Neural cell (in vitro differentiated cells): Measurements from ENCODE around the gene BCCIP.

Experiments
- CTCF ChIP-seq: fragments of 450-650 bp; IDR thresholded peaks from 2 replicates; pipeline ENCODE4 v1.5.1; 2014; ENCODE audit warnings: antibody characterized with exemption, mild to moderate bottlenecking, moderate library complexity; ENCODE audit not compliant: poor library complexity, severe bottlenecking
- EP300 ChIP-seq: fragments of 450-650 bp; conservative IDR thresholded peaks from 2 replicates; pipeline ENCODE4 v1.6.1; 2014; ENCODE audit warnings: antibody characterized with exemption, mild to moderate bottlenecking, moderate library complexity; ENCODE audit not compliant: poor library complexity, severe bottlenecking
- EZH2 ChIP-seq: fragments of 200-600, 300-800 bp; shearing (Covaris generic), sonication (generic); IDR thresholded peaks from 2 replicates; pipeline ENCODE4 v1.6.1; 2014; ENCODE audit warnings: antibody characterized with exemption, low read length, borderline replicate concordance, mild to moderate bottlenecking; ENCODE audit not compliant: insufficient read depth, poor library complexity, severe bottlenecking
- MXI1 ChIP-seq: fragments of 450-650 bp; conservative IDR thresholded peaks from 2 replicates; pipeline ENCODE4 v1.6.1; 2014; ENCODE audit warnings: antibody characterized with exemption, mild to moderate bottlenecking; ENCODE audit not compliant: poor library complexity, severe bottlenecking
- POLR2AphosphoS5 ChIP-seq: IDR thresholded peaks from 2 replicates; pipeline ENCODE4 v1.6.1; 2012
- RAD21 ChIP-seq: fragments of 450-650 bp; conservative IDR thresholded peaks from 2 replicates; pipeline ENCODE4 v1.6.1; 2014; ENCODE audit warnings: antibody characterized with exemption, mild to moderate bottlenecking, moderate library complexity
- REST ChIP-seq: IDR thresholded peaks from 2 replicates; pipeline ENCODE4 v1.6.1; 2012; ENCODE audit warnings: borderline replicate concordance
- TAF1 ChIP-seq: IDR thresholded peaks from 2 replicates; pipeline ENCODE4 v1.6.1; 2012; ENCODE audit warnings: low read depth

GRCh38 chr10:125815764-125816163 lies 7.6 kb upstream of the BCCIP start:
- TF ChIP-seq CTCF (no peak), EZH2 (no peak), EP300 (no peak), MXI1 (no peak), POLR2AphosphoS5 (no peak), TAF1 (no peak), RAD21 (no peak), REST (no peak)
